ENCODE measurements around the gene RBM14. TPM values are rescaled to one million over a fixed set of nuclear protein-coding genes. Genes with fewer than 3 reads are reported as not detected.

The RBM14 gene
- total and polyA plus RNA-seq, 2 of the 4 experiments (the other 2 are of a cell fraction): 9.3 to 31.1 TPM

- dilution Hi-C loops (cut with HindIII; ENCODE audit: low sequenced_read_pairs, unreplicated experiment): no loop called here
- no peak overlapping the region for H4K91ac ChIP-seq (ENCODE audit: insufficient read depth, low read depth, low read length)
Measured at GRCh38 chr11:66600631-66601233, 15.7 kb upstream of the RBM14 start.

More at GRCh38 chr11:66600631-66601233, 15.7 kb upstream of the RBM14 start:
- H3K9ac ChIP-seq (ENCODE audit: low read depth, low read length): no peak overlapping the region
- H4K8ac ChIP-seq (ENCODE audit: low read depth in 2 of 2, low read length in 2 of 2): no peak overlapping the region
- H3K18ac ChIP-seq (ENCODE audit: low read depth, low read length): no peak overlapping the region
- H2AK9ac ChIP-seq (replicated peaks; ENCODE audit: low read depth, low read length, poor library complexity): peak overlapping the region; percentile 11
- no CpG with 5 or more reads among the region's 4 CpGs for WGBS, 2 experiments (ENCODE audit: extremely low coverage in 2 of 2, insufficient read length in 1 of 2)
- DNase-seq (peak; percentile 36), ATAC-seq (ENCODE audit: low read depth) (peak; percentile 47)
- no peaks in the 10 kb centered on the region for H3K27me3 ChIP-seq (ENCODE audit: control insufficient read depth, insufficient read depth, low read length)
- no peak overlapping the region for H2BK15ac ChIP-seq (ENCODE audit: low read depth, low read length)
- intact Hi-C loops (cut with micrococcal nuclease) (no loop called here), in situ Hi-C loops (cut with MboI; ENCODE audit: low sequenced_read_pairs) (no loop called here)
- no peak overlapping the region for H3K4me3 ChIP-seq (ENCODE audit: insufficient read depth, low read depth, low read length)
- ChIA-PET CTCF (no interaction called here), POLR2A (ENCODE audit: unreplicated experiment) (no interaction called here)
- TF ChIP-seq CHD1 (IDR thresholded peaks at IDR 0.05; ENCODE audit: low read depth, low read length): no peak
- TF ChIP-seq CTCF (conservative IDR thresholded peaks at IDR 0.05; ENCODE audit: low read depth, low read length): no peak
- TF ChIP-seq ELK1 (IDR thresholded peaks at IDR 0.05; ENCODE audit: borderline replicate concordance, low read depth, low read length): no peak
- TF ChIP-seq FOS (IDR thresholded peaks at IDR 0.05; ENCODE audit: low read depth, low read length): no peak
- no peak overlapping the region for H3K27ac ChIP-seq (ENCODE audit: insufficient read depth, low read length)
- H3K14ac ChIP-seq (replicated peaks; ENCODE audit: low read depth, low read length): no peak overlapping the region
- H3K23ac ChIP-seq (ENCODE audit: low read depth, low read length): no peak overlapping the region
- H3K4ac ChIP-seq (ENCODE audit: low read depth, low read length): no peak overlapping the region
- H2BK5ac ChIP-seq (ENCODE audit: low read depth, low read length, poor library complexity, severe bottlenecking): peak overlapping the region; percentile 6
- H3K79me1 ChIP-seq (ENCODE audit: low read depth in 1 of 2, low read length in 2 of 2): peaks cover 14 to 41% of the 10 kb centered on the region in 2 experiments; a peak in 3 of 4 replicates
- H3K9me1 ChIP-seq (ENCODE audit: insufficient read depth, low read length): peaks cover 23% of the 10 kb centered on the region; the same call in 1 of the 2 replicates
- H2AK5ac ChIP-seq (ENCODE audit: low read depth, low read length): no peak overlapping the region
- no peak overlapping the region for H3K56ac ChIP-seq (ENCODE audit: extremely low read depth, insufficient read depth, low read length)
- no TSS peak for BruUV-seq (replicated peaks)
- no peaks in the 10 kb centered on the region for H3K9me3 ChIP-seq (ENCODE audit: control insufficient read depth, insufficient read depth, low read length)
- peaks cover 12% of the 10 kb centered on the region for H3K4me1 ChIP-seq (ENCODE audit: control insufficient read depth, insufficient read depth, low read length)
- H2BK20ac ChIP-seq (ENCODE audit: low read depth, low read length): no peak overlapping the region
- H3K4me2 ChIP-seq (ENCODE audit: low read depth, low read length): no peak overlapping the region
- peaks cover 40% of the 10 kb centered on the region for H3K36me3 ChIP-seq (ENCODE audit: control insufficient read depth, insufficient read depth, low read length)
- H4K5ac ChIP-seq (ENCODE audit: low read depth, low read length): no peak overlapping the region
- H2AFZ ChIP-seq (replicated peaks; ENCODE audit: low read length, poor library complexity): no peak overlapping the region
- no peak overlapping the region for H2BK120ac ChIP-seq (ENCODE audit: low read depth, low read length)
- peaks cover 25% of the 10 kb centered on the region for H4K20me1 ChIP-seq (ENCODE audit: insufficient read depth, low read length)

Measured in IMR-90 (cell line).